OCI-LY3 (cell line): ENCODE results near the gene TBPL2.

Experiments
- EZH2phosphoT487 ChIP-seq: fragments of 200-600 bp; shearing (Covaris generic); IDR thresholded peaks from 2 replicates; pipeline ENCODE4 v1.6.1; 2018; ENCODE audit warnings: antibody characterized with exemption, mixed run types, low read depth
- TF ChIP-seq, protein P1 (sequence below): fragments of 200-600, 300-600 bp; sonication (generic); IDR thresholded peaks from 2 replicates; pipeline ENCODE4 v1.5.1; 2014; ENCODE audit warnings: antibody characterized with exemption, low read length, low read depth

DNA sequence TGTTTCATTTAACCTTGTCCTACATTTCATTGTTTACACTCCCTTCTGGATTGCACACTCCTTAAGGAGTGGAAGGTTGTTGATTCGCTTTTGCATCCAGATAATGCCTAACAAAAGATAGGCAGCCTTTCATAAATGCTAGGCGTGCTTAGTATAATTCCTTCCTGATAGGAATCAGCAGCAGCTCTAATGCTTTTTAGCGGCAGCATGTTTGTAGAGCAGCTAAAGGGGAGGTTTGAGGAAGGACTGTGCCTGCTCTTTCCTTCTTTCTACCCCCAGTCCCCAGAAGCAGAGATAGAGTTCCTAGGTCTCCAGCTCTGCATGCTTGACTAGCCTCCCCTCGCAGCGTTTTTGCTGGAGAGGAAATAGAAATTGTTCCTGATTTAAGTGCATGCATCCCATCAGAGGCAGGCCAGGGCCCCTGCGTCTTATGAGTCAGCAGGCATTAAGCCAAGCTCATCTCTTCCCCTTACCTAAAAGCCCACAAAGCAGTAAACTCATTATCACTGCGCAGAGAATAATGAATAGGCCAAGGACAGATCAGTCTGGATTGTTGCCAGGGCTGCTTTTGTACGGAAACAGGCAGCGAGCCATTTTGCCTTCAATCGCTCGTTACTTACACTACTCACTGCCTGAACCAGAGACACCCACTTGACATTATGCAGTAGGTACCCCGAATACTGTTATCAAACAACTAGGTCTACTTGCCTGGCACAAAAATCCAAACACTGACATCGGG is 14.0 kb upstream of the TBPL2 start:
- TF ChIP-seq, protein P1, sequence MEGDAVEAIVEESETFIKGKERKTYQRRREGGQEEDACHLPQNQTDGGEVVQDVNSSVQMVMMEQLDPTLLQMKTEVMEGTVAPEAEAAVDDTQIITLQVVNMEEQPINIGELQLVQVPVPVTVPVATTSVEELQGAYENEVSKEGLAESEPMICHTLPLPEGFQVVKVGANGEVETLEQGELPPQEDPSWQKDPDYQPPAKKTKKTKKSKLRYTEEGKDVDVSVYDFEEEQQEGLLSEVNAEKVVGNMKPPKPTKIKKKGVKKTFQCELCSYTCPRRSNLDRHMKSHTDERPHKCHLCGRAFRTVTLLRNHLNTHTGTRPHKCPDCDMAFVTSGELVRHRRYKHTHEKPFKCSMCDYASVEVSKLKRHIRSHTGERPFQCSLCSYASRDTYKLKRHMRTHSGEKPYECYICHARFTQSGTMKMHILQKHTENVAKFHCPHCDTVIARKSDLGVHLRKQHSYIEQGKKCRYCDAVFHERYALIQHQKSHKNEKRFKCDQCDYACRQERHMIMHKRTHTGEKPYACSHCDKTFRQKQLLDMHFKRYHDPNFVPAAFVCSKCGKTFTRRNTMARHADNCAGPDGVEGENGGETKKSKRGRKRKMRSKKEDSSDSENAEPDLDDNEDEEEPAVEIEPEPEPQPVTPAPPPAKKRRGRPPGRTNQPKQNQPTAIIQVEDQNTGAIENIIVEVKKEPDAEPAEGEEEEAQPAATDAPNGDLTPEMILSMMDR, result no peak
- TF ChIP-seq EZH2phosphoT487, result no peak
